CD4-positive, alpha-beta T cell treated with Interleukin-4 for 1 hour (primary cell): ENCODE data around the gene APBA2.
"Not testable (repeated sequence)": the region's sequence is repeated elsewhere in the genome, so short reads cannot be mapped to it uniquely, and the experiment has no call there.

Source experiments
- DNase-seq, 2 donors: peaks; one replicate each; pipeline ENCODE4 v3.0.0-alpha.2; 2020 to 2022

The APBA2 gene

DNA sequence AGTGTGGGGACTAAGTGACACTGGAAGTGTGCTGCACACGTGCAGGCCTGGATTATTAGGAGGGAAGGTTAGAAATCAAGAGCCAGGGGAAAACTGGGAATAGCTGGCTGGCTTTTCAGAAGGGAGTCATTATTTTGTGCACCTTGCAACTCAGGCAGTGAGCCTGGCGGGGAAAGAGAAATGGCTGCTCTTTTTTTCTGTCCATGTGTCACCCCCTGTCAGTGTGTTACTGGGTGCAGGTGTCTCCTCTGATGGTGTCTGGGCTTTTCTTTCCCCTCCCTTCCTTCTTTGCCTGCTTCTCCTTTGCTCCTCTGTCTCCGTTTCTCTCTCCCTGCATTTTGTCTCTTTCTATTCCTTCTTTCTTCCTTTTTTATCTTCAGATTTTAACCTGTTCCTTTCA lies 130.7 kb downstream of the APBA2 start:
- no peak for DNase-seq

DNA sequence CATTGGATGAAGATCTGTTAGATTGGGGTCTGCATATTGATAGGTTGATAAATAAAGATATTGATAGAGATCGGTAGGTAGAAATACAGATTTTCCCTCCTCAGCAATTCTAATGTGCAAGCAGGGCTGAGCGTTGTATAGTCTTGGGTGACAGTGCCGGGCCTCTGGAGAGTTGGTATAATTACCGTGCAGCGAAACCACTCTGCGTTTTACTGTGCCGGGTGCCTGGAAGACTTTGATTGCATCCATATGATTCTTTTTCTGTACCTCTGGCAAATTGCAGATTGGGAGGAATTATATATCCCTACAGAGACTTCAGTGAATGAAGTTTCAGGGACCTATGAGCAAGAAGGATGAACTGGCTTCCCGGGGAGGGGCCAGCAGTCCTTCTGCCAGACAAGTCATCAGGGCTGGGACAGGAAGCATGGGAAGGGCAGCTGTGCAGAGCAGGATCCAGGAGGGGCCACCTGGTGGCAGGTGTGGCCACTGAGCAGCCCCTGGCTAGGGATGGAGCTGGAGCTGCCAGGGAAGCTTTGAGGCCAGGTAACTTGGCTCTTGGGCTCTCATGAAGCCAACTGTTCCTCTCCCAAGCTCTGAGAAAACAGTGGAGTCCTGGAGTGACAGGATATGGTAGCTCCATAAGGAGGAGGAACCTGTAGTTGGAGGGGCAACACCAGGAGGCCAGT lies 132.5 kb downstream of the APBA2 start:
- DNase-seq: no peak

- DNase-seq: no peak
Measured at GRCh38 chr15:29018995-29019976, 133.5 kb downstream of the APBA2 start.

DNA sequence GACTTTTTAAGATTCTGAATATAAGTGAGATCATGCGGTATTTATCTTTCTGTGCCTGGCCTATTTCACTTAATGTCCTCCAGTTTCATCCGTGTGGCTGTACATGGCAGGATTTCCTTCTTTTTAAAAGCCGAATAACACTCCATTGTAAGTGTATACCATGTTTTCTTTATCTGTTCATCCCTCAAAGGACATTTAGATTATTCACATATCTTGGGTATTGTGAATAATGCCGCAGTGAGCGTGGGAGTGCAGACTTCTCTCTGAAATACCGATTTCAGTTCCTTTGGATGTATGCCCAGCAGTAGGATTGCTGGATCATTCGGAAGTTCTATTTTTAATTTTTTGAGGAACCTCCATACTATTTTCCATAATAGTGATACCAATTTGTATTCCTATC lies 136.1 kb downstream of the APBA2 start:
- no peak for DNase-seq

GRCh38 chr15:29024662-29025061 lies 138.9 kb downstream of the APBA2 start:
- DNase-seq: no peak

- not testable (repeated sequence) for DNase-seq
Measured at GRCh38 chr15:29025411-29025810, 139.6 kb downstream of the APBA2 start.

GRCh38 chr15:29028158-29028557 lies 142.4 kb downstream of the APBA2 start:
- not testable (repeated sequence) for DNase-seq

GRCh38 chr15:29029651-29030195 lies 143.9 kb downstream of the APBA2 start:
- no peak for DNase-seq

- peak in 1 of 2 donors; percentile 18 for DNase-seq
Measured at GRCh38 chr15:29031502-29032228, 145.9 kb downstream of the APBA2 start.

- DNase-seq: no peak
Measured at GRCh38 chr15:29032229-29032625, 146.5 kb downstream of the APBA2 start.

GRCh38 chr15:29032751-29033150 lies 147.0 kb downstream of the APBA2 start:
- no peak for DNase-seq

DNA sequence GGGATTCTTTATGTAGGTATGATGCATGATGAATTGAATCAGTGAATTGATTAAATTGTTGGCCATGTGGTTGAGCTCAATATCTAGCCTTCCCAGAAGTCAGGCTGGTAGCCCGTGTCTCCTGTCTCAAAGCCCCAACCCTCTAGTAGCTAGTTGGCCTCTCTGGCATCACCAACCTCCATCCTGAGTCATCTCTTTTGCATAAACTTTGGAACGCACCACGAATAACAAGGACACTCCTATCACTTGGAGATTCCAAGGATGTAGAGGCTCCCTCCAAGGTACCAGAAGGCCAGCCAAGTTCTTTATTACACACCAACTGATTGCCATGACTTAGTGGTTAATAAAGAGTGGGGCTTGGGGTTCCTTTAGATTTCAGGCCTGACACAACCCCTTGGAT lies 148.4 kb downstream of the APBA2 start:
- DNase-seq: no peak

GRCh38 chr15:29034593-29035335 lies 149.0 kb downstream of the APBA2 start:
- DNase-seq: no peak

DNA sequence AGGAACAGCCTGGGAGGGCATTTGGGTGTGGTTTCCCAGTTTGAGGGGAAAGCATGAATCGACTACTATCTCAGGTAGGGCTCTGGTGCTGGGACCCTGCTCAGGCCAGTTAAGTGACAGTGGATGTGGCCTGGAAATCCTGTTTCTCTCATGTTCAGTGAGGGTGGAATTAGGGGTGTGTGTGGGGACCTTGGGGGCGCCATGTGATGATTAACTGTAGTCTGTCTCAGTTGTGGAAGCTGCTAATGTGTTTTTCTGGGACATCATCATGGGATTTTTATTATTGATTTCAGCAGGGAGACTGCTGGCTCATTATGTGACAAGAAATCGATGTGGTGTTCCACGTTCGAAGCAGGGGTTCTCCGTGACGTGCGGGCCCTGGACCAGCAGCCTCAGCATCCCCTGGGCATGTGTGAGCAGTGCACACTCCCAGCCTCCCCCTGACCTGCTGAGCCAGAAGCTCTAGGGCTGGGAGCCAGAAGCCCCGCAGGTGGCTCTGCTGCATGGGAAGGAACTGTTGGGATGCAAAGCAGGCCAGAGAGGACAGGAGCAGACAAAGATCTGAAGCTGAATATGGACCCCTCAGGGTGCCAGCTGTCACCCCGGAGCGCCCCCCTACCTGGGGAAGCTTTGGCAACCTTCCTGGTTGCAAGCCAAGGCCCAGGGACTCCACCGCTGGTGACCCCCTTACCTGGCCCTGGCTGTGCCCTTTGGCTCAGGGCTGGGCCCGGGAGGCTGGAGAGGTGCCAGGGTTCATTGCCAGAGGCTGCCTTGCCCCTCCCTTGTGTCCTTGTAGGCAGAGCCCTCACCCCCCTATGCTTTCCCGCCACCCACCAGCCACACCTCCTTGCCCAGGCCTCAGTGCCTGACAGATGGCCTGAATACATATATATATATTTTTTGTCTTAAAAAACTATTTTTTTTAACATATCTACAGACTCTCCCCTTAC lies 149.8 kb downstream of the APBA2 start:
- DNase-seq: no peak

- DNase-seq: no peak
Measured at GRCh38 chr15:29037997-29038705, 152.4 kb downstream of the APBA2 start.

GRCh38 chr15:29039466-29040369 lies 153.9 kb downstream of the APBA2 start:
- DNase-seq: no peak

DNA sequence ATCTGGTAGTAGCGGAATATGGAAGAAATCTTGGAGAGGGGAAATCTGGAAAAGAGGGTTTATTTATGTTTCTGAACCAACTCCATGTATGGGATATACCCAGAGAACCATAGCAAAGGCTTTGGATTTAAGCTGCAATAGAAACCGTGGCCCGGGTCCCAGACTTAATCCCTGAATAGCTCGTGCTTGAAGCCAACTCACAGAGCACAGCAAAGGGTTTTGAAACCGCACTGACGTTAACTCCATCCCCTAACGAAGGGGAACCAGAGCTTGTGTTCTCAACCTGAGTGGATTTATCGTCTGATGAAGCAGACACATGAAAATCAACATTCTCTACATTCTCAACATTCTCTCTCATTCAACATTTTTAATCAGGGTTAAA lies 154.6 kb downstream of the APBA2 start:
- DNase-seq: no peak

DNA sequence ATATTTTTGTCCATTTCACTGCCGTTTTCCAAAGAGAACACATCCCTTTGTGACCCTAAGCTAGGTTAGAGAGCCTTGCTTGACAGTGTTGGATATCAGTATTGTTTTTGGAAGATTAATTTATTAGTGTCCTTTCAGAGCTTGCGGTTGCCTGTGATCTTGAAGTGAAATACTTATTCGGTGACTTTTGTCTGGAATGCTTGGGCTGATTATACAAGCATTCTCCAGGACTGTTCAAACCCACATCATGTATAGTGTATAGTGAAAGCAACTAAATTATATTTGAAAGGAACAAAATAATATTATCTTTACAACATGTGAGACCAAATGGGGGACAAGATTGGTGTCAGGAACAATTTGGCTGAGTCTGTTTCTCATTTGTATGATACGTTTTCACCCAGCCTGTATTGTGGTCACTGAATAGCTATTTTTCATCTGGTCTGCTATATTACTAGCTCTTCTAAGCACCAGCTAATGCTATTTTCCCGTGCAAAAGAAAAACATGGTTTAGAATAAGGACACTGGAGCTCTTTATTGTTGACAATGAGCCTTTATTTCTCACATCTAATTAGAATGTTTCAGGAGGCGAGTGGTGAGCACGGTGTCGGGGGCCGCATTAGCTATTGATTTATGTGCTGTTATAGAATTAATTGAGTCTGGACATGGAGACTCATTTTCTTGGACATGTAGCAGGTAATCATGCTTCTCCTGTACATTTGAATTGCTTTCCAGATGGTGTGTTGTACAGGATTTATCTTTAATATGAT lies 158.1 kb downstream of the APBA2 start:
- no peak for DNase-seq

GRCh38 chr15:29044503-29044901 lies 158.7 kb downstream of the APBA2 start:
- no peak for DNase-seq
